Stimulated activated CD8-positive, alpha-beta memory T cell treated with anti-CD3 and anti-CD28 coated beads, Interleukin-7, amount 100 ng/mL, for 24 hours (primary cell): ENCODE measurements around the gene MARCHF2.

Source experiments
- DNase-seq: peaks from one replicate; pipeline ENCODE4 v3.0.0-alpha.2; 2020; ENCODE audit warnings: low read depth

The MARCHF2 gene

DNA sequence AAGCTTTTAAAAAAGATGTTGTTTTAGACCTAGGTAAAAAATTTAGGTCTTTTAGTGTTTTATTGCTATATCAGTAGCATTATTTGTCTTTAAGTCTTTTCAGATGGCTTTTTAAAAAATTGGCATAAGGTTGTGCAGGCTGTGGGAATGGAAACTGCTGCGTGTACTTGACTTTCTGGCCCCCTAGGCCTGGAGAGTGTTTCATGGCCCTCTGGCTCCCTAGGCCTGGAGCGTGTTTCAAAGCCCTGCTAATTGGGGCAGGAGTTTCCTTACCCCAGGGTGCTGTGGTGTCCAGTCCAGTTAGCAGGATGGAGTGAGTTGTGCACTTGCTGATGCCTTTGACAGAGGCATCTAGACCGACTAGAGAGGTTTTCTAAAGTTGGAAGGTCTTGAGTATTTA is 65.5 kb downstream of the MARCHF2 start:
- no peak for DNase-seq

DNA sequence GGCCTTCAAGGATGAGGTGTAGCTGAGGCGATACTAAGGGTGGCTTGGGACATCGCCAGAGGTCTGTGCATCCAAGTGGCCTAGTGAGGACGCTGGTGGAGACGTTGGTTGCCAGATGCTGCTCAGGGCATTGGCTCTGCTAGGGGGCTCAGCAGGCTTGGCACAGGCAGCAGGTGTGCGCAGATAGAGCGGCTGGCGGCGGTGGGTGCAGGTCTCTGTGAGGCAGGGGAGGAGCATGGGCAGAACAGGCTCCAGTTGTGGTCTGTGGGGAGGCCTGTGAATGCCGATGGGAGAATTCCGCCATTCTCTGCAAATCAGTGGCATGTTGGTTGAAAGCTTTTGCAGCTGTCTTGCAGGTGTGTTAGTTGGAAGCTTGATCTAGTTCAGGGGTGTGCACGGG is 68.1 kb downstream of the MARCHF2 start:
- no peak for DNase-seq

DNA sequence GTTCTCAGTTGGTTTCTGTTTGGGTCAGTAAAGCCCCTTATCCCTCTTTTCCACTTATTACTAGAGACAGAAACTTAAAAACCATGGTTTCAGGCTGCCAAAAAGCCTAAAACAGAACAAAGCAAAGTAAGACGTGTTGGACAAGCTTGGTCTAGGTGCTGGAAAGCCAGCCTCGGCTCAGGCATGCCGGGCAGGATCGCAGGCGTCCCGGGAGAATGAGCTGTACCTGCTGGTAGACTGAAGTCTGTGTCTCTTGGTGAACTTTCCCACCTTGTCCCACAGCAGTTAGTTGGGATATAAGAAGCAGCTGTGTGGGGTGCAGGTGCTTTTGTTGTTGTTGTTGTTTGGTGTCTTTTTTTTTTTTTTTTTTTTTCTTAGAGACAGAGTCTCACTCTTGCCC is 68.5 kb downstream of the MARCHF2 start:
- no peak for DNase-seq

DNA sequence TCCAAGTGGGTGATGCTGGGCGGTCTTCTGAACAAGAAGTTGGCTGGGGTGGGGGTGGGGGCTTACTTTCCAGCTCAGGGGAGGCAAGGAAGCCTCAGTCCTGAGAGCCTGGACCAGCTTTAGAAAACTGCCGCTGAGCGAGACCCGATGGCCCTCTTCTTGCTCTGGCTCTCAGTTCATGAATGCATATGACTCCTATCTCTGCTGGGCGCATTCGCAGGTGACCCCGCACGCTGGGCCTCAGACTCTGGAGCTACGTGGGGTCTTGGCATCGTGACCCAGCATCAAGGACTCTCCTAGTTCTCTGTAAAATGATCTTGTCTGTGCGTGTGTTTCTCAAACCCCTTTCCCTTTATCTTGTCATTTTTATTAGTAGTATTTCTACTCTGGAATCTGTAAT is 69.6 kb downstream of the MARCHF2 start:
- no peak for DNase-seq

DNA sequence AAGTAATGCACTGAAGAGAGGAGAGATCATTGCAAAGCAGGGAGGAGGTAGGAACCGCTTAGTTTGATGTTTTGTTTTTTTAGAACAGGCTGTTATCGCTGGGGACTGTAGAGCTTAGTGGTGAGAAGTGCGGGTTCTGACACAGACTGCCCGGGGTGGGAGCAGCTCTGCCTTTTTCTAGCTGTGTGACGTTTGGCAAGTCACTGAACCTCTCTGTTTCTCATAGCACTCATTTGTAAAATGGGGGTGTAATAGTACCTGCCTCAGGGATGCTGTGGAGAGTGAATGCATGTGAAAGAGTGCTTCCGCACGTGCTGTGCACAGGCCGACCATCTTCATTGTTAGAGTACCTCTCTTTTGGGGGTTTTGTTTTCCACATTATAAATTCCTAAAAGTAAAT is 70.1 kb downstream of the MARCHF2 start:
- DNase-seq, result no peak

DNA sequence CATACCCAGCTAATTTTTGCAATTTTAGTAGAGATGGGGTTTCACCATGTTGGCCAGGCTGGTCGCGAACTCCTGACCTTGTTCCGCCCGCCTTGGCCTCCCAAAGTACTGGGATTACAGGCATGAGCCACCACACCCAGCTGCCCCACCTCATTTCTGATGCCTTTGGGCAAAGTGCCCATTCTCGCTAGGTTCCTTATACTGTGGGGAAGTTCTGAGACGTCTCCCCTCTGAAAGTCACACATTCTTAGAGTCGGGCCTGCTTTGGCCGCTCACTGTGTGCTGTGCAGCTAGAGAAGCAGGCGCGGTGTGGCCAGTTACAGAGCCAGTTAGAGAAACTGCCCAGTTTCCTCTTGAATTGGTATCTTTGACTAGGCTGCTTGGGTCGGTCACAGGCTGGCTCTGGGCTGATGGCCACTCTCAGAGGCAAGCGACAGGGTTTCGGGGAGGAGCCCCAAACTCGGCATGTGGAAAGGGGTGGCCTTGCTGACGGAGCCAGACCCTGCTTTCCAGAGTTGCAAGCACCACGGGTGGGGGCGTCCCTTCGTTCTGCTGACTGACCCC is 71.3 kb downstream of the MARCHF2 start:
- no peak for DNase-seq

DNA sequence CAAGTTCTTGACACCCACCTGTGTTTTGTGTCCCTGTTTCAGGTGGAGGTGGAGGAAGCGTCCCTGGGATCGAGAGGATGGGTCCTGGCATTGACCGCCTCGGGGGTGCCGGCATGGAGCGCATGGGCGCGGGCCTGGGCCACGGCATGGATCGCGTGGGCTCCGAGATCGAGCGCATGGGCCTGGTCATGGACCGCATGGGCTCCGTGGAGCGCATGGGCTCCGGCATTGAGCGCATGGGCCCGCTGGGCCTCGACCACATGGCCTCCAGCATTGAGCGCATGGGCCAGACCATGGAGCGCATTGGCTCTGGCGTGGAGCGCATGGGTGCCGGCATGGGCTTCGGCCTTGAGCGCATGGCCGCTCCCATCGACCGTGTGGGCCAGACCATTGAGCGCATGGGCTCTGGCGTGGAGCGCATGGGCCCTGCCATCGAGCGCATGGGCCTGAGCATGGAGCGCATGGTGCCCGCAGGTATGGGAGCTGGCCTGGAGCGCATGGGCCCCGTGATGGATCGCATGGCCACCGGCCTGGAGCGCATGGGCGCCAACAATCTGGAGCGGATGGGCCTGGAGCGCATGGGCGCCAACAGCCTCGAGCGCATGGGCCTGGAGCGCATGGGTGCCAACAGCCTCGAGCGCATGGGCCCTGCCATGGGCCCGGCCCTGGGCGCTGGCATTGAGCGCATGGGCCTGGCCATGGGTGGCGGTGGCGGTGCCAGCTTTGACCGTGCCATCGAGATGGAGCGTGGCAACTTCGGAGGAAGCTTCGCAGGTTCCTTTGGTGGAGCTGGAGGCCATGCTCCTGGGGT is 72.7 kb downstream of the MARCHF2 start:
- no peak for DNase-seq

DNA sequence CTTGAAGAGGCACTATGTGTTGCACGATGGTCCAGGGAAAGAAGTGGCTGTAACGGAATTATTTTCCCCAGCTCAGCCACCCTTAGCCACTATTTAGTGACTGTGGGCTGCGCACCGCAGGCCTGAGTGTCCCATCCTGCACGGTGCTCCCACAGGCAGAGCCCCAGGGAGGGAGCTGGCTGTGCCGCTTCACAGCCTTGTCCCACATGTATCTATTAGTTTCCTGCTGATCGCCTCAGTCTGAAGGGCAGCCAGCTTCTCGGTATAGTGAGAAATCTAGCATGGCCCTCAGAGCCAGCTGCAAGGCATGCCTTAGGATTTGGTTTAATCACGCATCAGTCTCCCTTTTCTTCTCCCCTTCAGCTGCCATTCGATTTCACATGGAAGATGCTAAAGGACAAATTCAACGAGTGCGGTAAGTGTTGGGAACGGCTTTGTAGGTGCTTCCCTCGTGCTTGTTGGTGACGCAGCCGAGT is 73.6 kb downstream of the MARCHF2 start:
- no peak for DNase-seq

DNA sequence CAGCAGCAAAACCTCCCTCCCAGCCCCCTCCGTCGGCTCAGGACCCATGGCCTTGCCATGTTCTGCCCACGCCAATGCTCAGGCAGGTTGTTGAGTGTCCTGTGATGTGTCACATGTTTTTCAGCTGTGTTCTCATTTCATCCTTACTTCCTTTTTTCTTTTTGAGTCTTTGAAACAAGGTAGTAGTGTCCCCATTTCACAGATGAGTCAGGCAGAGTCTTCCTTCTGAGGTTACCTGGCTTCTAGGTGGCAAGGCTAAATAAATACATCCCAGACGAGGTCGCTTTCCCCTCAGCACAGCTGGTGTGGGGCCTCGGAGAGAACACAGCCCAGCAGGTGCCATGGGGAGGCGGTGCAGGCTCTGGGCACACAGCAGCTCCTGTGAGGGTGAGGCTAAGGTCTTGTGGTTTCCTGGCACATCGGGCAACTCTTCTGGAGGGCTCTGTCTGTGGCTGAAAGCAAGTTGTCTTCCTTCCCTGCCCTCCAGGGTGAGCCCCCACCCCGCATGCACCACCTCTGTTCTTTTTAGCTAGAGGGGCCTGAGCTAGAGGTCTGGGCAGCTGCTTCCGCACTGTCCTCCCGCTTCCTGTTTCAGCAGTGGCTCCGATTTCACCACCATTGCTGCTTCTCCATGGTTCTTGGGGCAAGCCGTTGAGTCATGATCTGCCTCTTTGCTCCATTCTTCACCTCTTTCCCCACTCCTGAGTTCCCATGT is 74.2 kb downstream of the MARCHF2 start:
- DNase-seq, result no peak

DNA sequence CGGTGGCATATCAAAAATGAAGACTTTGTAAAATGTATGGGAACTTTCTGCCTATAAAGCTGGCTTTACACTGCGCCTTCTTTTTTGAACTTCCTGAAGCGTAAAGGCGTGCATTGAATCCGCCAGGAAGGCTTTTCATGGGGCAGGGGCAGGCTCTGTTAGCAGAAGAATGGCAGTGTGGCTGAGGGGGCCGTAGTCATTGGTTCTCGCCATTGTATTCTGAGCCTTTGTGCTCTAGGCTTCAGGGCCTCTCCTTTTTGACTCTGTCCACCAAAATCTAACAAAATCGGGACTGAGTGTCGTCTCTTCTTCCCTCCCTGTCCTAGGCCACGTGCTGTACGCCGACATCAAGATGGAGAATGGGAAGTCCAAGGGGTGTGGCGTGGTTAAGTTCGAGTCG is 75.3 kb downstream of the MARCHF2 start:
- no peak for DNase-seq
